HCT116 (cell line): ENCODE measurements around the gene TSTD2. TPM values are rescaled to one million over a fixed set of nuclear protein-coding genes. Genes with fewer than 3 reads are reported as not detected.

Experiments
- ATAC-seq: fragments of 200-7000 bp; cut with Tn5 transposase; 2 replicates; pipeline ENCODE4 v1.9.1; 2020; ENCODE audit warnings: mild to moderate bottlenecking, moderate library complexity
- BruUV-seq: library from RNA; stranded (reverse); fragments of 400-500 nt; replicated peaks from 2 replicates; lab custom pipeline; 2021; lab: Mats Ljungman, UMichigan
- CTCF ChIA-PET: fragments of 300-600 bp; sonication (Branson Sonifier 250); formaldehyde crosslinking; loops from one replicate; lab custom pipeline; 2021; ENCODE audit warnings: antibody characterized with exemption; lab: Charles Lee
- POLR2A ChIA-PET: fragments of 300-600, 350-600 bp; sonication (Branson Sonifier 250); formaldehyde crosslinking; loops from one replicate; lab custom pipeline; 2021; ENCODE audit warnings: antibody characterized with exemption; lab: Charles Lee
- RAD21 ChIA-PET, 2 experiments: fragments of 300-600 bp; sonication (Branson Sonifier 250); formaldehyde crosslinking; loops; one replicate each; lab custom pipeline; 2023; ENCODE audit warnings: low total read pairs in 2 of 2; ENCODE audit not compliant: uncharacterized antibody in 2 of 2, unreplicated experiment in 2 of 2, low non-redundant PET in 1 of 2; lab: Charles Lee
- DNase-seq: peaks from one replicate; pipeline ENCODE4 v3.0.0-alpha.2; 2010; ENCODE audit warnings: low read depth, low spot score
- H2AFZ ChIP-seq: fragments of 200-600 bp; shearing (Covaris generic), sonication (generic); 2 replicates; pipeline ENCODE4 v1.6.1; 2017; ENCODE audit warnings: low read depth, mixed run types, mixed read lengths, antibody characterized with exemption, low read length; ENCODE audit not compliant: poor library complexity, severe bottlenecking
- H3K27ac ChIP-seq: 2 replicates; pipeline ENCODE4 v1.5.1; 2012; ENCODE audit warnings: low read depth, low read length
- H3K27me3 ChIP-seq: fragments of 200-600 bp; sonication (generic); 2 replicates; pipeline ENCODE4 v1.6.1; 2016; ENCODE audit warnings: mixed run types, low read length, mixed read lengths; ENCODE audit not compliant: insufficient read depth
- H3K36me3 ChIP-seq, 2 experiments: fragments of 200-500 bp in 1 of 2; fragments of 200-600 bp in 1 of 2; sonication (Bioruptor generic) in 1 of 2; sonication (generic) in 1 of 2; 2 replicates each; pipeline versions ENCODE4 v1.5.1 to v1.6.1; 2014 to 2016; ENCODE audit warnings: low read length in 2 of 2, inconsistent platforms in 1 of 2, mixed read lengths in 1 of 2, mixed run types in 1 of 2; ENCODE audit not compliant: insufficient read depth in 2 of 2, control insufficient read depth in 1 of 2
- H3K4me1 ChIP-seq, 2 experiments: fragments of 200-600 bp in 1 of 2; sonication (generic) in 1 of 2; 2 replicates each; pipeline versions ENCODE4 v1.5.1 to v1.6.1; 2012 to 2017; ENCODE audit warnings: low read length in 2 of 2, inconsistent platforms in 1 of 2, mild to moderate bottlenecking in 1 of 2, mixed read lengths in 1 of 2, mixed run types in 1 of 2, moderate library complexity in 1 of 2; ENCODE audit not compliant: insufficient read depth in 2 of 2, control insufficient read depth in 1 of 2
- H3K4me2 ChIP-seq: fragments of 200-600 bp; sonication (generic); 2 replicates; pipeline ENCODE4 v1.6.1; 2017; ENCODE audit warnings: mixed run types, low read length, mixed read lengths
- H3K4me3 ChIP-seq, 2 experiments: fragments of 200-600 bp in 1 of 2; sonication (generic) in 1 of 2; replicated peaks in 1 of 2; 2 replicates each; pipeline ENCODE4 v1.5.1; 2011 to 2016; ENCODE audit warnings: low read length in 2 of 2, control low read depth in 1 of 2, low read depth in 1 of 2, mild to moderate bottlenecking in 1 of 2, mixed read lengths in 1 of 2, mixed run types in 1 of 2
- H3K79me2 ChIP-seq: fragments of 200-600 bp; sonication (generic); 2 replicates; pipeline ENCODE4 v1.6.1; 2017; ENCODE audit warnings: mild to moderate bottlenecking, mixed run types, low read length, moderate library complexity, mixed read lengths; ENCODE audit not compliant: insufficient read depth
- H3K9ac ChIP-seq: fragments of 200-600 bp; sonication (generic); 2 replicates; pipeline ENCODE4 v1.6.1; 2016; ENCODE audit warnings: low read length, mixed read lengths
- H3K9me2 ChIP-seq: fragments of 200-600 bp; sonication (generic), shearing (Covaris generic); 2 replicates; pipeline ENCODE4 v1.6.1; 2017; ENCODE audit warnings: mixed run types, mild to moderate bottlenecking, moderate library complexity; ENCODE audit not compliant: insufficient read depth
- H3K9me3 ChIP-seq, 2 experiments: fragments of 200-500 bp in 1 of 2; fragments of 200-600 bp in 1 of 2; sonication (Bioruptor generic) in 1 of 2; sonication (generic) in 1 of 2; 2 replicates each; pipeline ENCODE4 v1.6.1; 2014 to 2017; ENCODE audit warnings: low read length in 2 of 2, mixed read lengths in 2 of 2, inconsistent platforms in 1 of 2, low read depth in 1 of 2, mild to moderate bottlenecking in 1 of 2, mixed run types in 1 of 2, moderate library complexity in 1 of 2; ENCODE audit not compliant: control insufficient read depth in 1 of 2, insufficient read depth in 1 of 2
- H4K20me1 ChIP-seq: fragments of 200-600 bp; sonication (generic), shearing (Covaris generic); 2 replicates; pipeline ENCODE4 v1.6.1; 2017; ENCODE audit warnings: mixed run types, mild to moderate bottlenecking, moderate library complexity; ENCODE audit not compliant: insufficient read depth
- CBX3 ChIP-seq: IDR thresholded peaks from 2 replicates; pipeline ENCODE4 v1.6.1; 2012; ENCODE audit warnings: low read depth
- CEBPB ChIP-seq: IDR thresholded peaks from 2 replicates; pipeline ENCODE4 v1.6.1; 2012; ENCODE audit warnings: low read depth
- EGR1 ChIP-seq: IDR thresholded peaks from 2 replicates; pipeline ENCODE4 v1.6.1; 2012; ENCODE audit warnings: low read depth
- EZH2phosphoT487 ChIP-seq: fragments of 200-600 bp; IDR thresholded peaks from 2 replicates; pipeline ENCODE4 v1.6.1; 2018; ENCODE audit warnings: antibody characterized with exemption, borderline replicate concordance
- JUND ChIP-seq: IDR thresholded peaks from 2 replicates; pipeline ENCODE4 v1.6.1; 2012
- YY1 ChIP-seq: IDR thresholded peaks from 2 replicates; pipeline ENCODE4 v1.6.1; 2011; ENCODE audit warnings: low read length, low read depth, moderate library complexity, mild to moderate bottlenecking; ENCODE audit not compliant: insufficient replicate concordance; ENCODE audit errors: extremely low read depth
- ZNF274 ChIP-seq: fragments of 200-500 bp; sonication (Bioruptor generic); IDR thresholded peaks from 2 replicates; pipeline ENCODE4 v1.6.1; 2014; ENCODE audit warnings: mild to moderate bottlenecking, low read depth, low read length, inconsistent platforms
- intact Hi-C: fragments of 100-400 bp; cut with micrococcal nuclease; formaldehyde crosslinking; loops from 2 replicates; pipeline ENCODE4 v1.10.0; 2022
- total RNA-seq: library from RNA; stranded (reverse); gene quantifications from one replicate; pipeline ENCODE4 v1.2.1, GENCODE V29; 2021; ENCODE audit not compliant: unreplicated experiment
- TF ChIP-seq, protein P1 (sequence below): IDR thresholded peaks from 2 replicates; pipeline ENCODE4 v1.6.1; 2012
- TF ChIP-seq, protein P2 (sequence below): IDR thresholded peaks from 2 replicates; pipeline ENCODE4 v1.6.1; 2012; ENCODE audit warnings: low read depth
- TF ChIP-seq, protein P3 (sequence below), 3 experiments: fragments of 200-600 bp in 1 of 3; sonication (generic) in 1 of 3; IDR thresholded peaks in 2 of 3; conservative IDR thresholded peaks in 1 of 3; 2 replicates each; pipeline ENCODE4 v1.5.1; 2012 to 2017; ENCODE audit warnings: low read depth in 2 of 3, low read length in 2 of 3, antibody characterized with exemption in 1 of 3, borderline replicate concordance in 1 of 3, control low read depth in 1 of 3, mild to moderate bottlenecking in 1 of 3, mixed read lengths in 1 of 3, mixed run types in 1 of 3, moderate library complexity in 1 of 3; ENCODE audit not compliant: insufficient read depth in 1 of 3
- TF ChIP-seq, protein P4 (sequence below): IDR thresholded peaks from 2 replicates; pipeline ENCODE4 v1.6.1; 2012

The TSTD2 gene
- total RNA-seq, 1 experiment from 2014 or later = 16.0 TPM

DNA sequence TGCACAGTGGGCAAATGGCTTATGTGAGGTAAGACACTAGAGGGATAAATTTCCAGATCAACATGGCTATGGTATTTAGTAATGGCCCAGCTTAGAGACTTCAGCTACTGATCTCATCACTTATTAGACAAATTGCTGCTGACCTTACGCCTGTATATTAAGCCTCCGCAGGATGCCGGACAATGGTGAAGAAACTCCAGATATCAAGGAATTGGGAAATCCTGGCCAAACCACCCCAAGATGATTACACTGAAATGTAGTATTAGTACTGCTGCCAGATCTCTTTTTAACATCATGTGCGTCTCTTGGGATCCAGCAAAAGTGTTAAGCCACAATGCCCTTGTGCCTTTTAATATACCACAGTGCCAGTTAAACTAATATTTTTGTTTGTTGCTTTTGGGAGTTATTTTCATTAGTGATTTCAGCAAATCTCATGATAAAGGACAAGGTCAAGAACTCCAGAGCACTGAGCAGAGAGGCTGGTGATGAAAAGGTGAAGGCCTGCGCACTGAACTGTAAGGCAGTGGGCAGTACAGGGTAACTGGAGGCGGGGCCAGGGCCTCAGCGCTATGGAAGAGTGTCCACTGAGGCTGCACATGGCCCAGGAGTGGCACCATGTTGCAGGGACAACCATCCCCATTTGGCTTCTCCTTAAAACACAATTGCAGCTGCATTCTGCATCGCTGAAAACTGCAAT, 32.5 kb downstream of the TSTD2 start:
- H3K27me3 ChIP-seq = no peaks in the 10 kb centered on the region
- H3K9me3 ChIP-seq = no peaks in the 10 kb centered on the region
- H3K9ac ChIP-seq = no peak overlapping the region
- TF ChIP-seq, protein P1, sequence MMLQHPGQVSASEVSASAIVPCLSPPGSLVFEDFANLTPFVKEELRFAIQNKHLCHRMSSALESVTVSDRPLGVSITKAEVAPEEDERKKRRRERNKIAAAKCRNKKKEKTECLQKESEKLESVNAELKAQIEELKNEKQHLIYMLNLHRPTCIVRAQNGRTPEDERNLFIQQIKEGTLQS = no peak
- TF ChIP-seq YY1 = no peak
- TF ChIP-seq CBX3 = no peak
- no peaks in the 10 kb centered on the region for H3K9me2 ChIP-seq
- no peak overlapping the region for H3K4me3 ChIP-seq
- peaks cover 0 to 3% of the 10 kb centered on the region in 2 experiments; a peak in 1 of 4 replicates for H3K4me1 ChIP-seq
- intact Hi-C loops = no loop called here
- ATAC-seq (no peak), DNase-seq (no peak)
- peaks cover 7 to 20% of the 10 kb centered on the region in 2 experiments; a peak in 3 of 4 replicates for H3K36me3 ChIP-seq
- H2AFZ ChIP-seq = no peak overlapping the region
- no peaks in the 10 kb centered on the region for H3K79me2 ChIP-seq
- H3K27ac ChIP-seq = no peak overlapping the region
- ChIA-PET CTCF (interaction anchor here (5.5 kb wide), 1 partner anchor 131 kb away, joined by 117 read pairs; no protein-coding TSS in a partner anchor), POLR2A (no interaction called here), RAD21 (no interaction called here)
- no peaks in the 10 kb centered on the region for H4K20me1 ChIP-seq
- no peak overlapping the region for H3K4me2 ChIP-seq
- no TSS peak for BruUV-seq

DNA sequence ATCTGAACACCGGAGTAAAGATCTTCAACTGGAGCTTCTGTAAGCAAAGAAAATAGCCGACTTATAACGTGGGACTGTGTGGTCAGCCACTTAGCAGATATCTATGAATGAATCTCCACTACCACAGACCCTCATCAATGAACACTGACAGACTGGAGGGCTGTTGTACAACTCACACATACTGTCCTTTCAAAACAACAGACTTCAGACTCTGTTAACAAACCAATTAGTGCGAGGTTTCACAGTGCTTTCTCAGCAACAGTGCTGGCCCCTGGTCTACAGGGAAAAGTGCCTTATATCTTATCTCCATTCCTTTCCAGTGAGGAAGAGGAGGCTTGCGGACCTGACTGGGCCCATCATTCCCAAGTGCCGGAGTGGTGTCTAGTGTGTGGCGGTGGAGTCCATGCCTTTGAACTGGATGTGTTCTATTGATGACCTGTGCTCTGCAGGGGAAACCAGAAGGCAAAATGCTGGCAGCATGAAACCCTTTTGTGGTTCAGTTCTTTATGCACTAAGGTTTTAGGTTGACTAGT, 33.8 kb downstream of the TSTD2 start:
- ChIA-PET RAD21 (interaction anchor here (1.0 to 1.7 kb wide), 5 partner anchors 98 to 131 kb away, joined by 3 to 20 read pairs (median 5); partner anchors contain the start of gene TMOD1 (in 1 of the 2)), POLR2A (interaction anchor here (1.2 to 1.3 kb wide), 3 partner anchors 8 to 130 kb away, joined by 3 to 7 read pairs (median 4); no protein-coding TSS in a partner anchor), CTCF (interaction anchor here (0.5 to 5.5 kb wide), 26 partner anchors 8 to 1144 kb away, joined by 3 to 117 read pairs (median 5); partner anchors contain the start of genes NCBP1, TMOD1, TSTD2 and ZNF782)
- Histone ChIP-seq H3K9ac (no peak overlapping the region), H3K79me2 (no peaks in the 10 kb centered on the region), H3K4me1 (peaks cover 0 to 3% of the 10 kb centered on the region in 2 experiments; a peak in 1 of 4 replicates), H4K20me1 (no peaks in the 10 kb centered on the region), H3K9me3 (no peaks in the 10 kb centered on the region), H3K27me3 (no peaks in the 10 kb centered on the region), H2AFZ (no peak overlapping the region), H3K4me3 (no peak overlapping the region), H3K9me2 (no peaks in the 10 kb centered on the region), H3K4me2 (no peak overlapping the region), H3K27ac (no peak overlapping the region), H3K36me3 (peaks cover 4 to 16% of the 10 kb centered on the region in 2 experiments; a peak in 3 of 4 replicates)
- no peak for ATAC-seq
- DNase-seq = no peak
- BruUV-seq = no TSS peak
- intact Hi-C loops = loop anchor here (2.0 kb wide), 2 partner anchors 189 to 743 kb away; no protein-coding TSS in a partner anchor
- TF ChIP-seq EZH2phosphoT487 (no peak), EGR1 (no peak), JUND (no peak), ZNF274 (no peak), YY1 (no peak), CBX3 (no peak), CEBPB (no peak)
- TF ChIP-seq, protein P2, sequence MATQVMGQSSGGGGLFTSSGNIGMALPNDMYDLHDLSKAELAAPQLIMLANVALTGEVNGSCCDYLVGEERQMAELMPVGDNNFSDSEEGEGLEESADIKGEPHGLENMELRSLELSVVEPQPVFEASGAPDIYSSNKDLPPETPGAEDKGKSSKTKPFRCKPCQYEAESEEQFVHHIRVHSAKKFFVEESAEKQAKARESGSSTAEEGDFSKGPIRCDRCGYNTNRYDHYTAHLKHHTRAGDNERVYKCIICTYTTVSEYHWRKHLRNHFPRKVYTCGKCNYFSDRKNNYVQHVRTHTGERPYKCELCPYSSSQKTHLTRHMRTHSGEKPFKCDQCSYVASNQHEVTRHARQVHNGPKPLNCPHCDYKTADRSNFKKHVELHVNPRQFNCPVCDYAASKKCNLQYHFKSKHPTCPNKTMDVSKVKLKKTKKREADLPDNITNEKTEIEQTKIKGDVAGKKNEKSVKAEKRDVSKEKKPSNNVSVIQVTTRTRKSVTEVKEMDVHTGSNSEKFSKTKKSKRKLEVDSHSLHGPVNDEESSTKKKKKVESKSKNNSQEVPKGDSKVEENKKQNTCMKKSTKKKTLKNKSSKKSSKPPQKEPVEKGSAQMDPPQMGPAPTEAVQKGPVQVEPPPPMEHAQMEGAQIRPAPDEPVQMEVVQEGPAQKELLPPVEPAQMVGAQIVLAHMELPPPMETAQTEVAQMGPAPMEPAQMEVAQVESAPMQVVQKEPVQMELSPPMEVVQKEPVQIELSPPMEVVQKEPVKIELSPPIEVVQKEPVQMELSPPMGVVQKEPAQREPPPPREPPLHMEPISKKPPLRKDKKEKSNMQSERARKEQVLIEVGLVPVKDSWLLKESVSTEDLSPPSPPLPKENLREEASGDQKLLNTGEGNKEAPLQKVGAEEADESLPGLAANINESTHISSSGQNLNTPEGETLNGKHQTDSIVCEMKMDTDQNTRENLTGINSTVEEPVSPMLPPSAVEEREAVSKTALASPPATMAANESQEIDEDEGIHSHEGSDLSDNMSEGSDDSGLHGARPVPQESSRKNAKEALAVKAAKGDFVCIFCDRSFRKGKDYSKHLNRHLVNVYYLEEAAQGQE = no peak
- TF ChIP-seq, protein P3, sequence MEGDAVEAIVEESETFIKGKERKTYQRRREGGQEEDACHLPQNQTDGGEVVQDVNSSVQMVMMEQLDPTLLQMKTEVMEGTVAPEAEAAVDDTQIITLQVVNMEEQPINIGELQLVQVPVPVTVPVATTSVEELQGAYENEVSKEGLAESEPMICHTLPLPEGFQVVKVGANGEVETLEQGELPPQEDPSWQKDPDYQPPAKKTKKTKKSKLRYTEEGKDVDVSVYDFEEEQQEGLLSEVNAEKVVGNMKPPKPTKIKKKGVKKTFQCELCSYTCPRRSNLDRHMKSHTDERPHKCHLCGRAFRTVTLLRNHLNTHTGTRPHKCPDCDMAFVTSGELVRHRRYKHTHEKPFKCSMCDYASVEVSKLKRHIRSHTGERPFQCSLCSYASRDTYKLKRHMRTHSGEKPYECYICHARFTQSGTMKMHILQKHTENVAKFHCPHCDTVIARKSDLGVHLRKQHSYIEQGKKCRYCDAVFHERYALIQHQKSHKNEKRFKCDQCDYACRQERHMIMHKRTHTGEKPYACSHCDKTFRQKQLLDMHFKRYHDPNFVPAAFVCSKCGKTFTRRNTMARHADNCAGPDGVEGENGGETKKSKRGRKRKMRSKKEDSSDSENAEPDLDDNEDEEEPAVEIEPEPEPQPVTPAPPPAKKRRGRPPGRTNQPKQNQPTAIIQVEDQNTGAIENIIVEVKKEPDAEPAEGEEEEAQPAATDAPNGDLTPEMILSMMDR (IDR thresholded peaks at IDR 0.05 in 2 of 3, conservative IDR thresholded peaks at IDR 0.05 in 1 of 3; ENCODE audit: borderline replicate concordance in 1 of 3, insufficient read depth in 1 of 3, low read depth in 2 of 3, low read length in 2 of 3) = no peak
- TF ChIP-seq, protein P4, sequence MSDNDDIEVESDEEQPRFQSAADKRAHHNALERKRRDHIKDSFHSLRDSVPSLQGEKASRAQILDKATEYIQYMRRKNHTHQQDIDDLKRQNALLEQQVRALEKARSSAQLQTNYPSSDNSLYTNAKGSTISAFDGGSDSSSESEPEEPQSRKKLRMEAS = no peak
